ENCODE data around the gene YDJC. TPM values are rescaled to one million over a fixed set of nuclear protein-coding genes. Genes with fewer than 3 reads are reported as not detected.

The YDJC gene
- total RNA-seq, 2 experiments from 2014 or later: 59.0 to 81.1 TPM

GRCh38 chr22:21632237-21632895 is 2.5 kb upstream of the YDJC start, which contains the start of gene CCDC116:
CCDC116 (plus strand) TSS chr22:21632760; CDS start chr22:21633182, 422 bp downstream.
- TF ChIP-seq EZH2phosphoT487 (IDR thresholded peaks at IDR 0.05; ENCODE audit: borderline replicate concordance, low read depth, low read length): no peak
- TF ChIP-seq, protein P1, sequence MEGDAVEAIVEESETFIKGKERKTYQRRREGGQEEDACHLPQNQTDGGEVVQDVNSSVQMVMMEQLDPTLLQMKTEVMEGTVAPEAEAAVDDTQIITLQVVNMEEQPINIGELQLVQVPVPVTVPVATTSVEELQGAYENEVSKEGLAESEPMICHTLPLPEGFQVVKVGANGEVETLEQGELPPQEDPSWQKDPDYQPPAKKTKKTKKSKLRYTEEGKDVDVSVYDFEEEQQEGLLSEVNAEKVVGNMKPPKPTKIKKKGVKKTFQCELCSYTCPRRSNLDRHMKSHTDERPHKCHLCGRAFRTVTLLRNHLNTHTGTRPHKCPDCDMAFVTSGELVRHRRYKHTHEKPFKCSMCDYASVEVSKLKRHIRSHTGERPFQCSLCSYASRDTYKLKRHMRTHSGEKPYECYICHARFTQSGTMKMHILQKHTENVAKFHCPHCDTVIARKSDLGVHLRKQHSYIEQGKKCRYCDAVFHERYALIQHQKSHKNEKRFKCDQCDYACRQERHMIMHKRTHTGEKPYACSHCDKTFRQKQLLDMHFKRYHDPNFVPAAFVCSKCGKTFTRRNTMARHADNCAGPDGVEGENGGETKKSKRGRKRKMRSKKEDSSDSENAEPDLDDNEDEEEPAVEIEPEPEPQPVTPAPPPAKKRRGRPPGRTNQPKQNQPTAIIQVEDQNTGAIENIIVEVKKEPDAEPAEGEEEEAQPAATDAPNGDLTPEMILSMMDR (conservative IDR thresholded peaks at IDR 0.05; ENCODE audit: low read length): no peak
- intact Hi-C loops (cut with micrococcal nuclease; ENCODE audit: unreplicated experiment): no loop called here
- H3K4me2 ChIP-seq (ENCODE audit: low read length): peak within 1 kb of the TSS; percentile 51
- H3K36me3 ChIP-seq (ENCODE audit: insufficient read depth, low read length): peaks cover 13% of the 10 kb centered on the region
- no peaks in the 10 kb centered on the region for H4K20me1 ChIP-seq (ENCODE audit: insufficient read depth, low read length)
- ChIA-PET CTCF (ENCODE audit: unreplicated experiment) (interaction anchor here (0.6 to 1.4 kb wide), 6 partner anchors 10 to 1546 kb away, joined by 3 to 11 read pairs (median 4); partner anchors contain the start of gene SDF2L1), POLR2A (interaction anchor here (0.7 to 1.5 kb wide), 3 partner anchors 9 to 64 kb away, joined by 3 to 17 read pairs (median 3); partner anchors contain the start of gene SDF2L1)
- peak within 1 kb of the TSS; percentile 5 for H3K27ac ChIP-seq (ENCODE audit: low read depth, low read length, poor library complexity, severe bottlenecking)
- peaks cover 16% of the 10 kb centered on the region for H3K79me2 ChIP-seq (ENCODE audit: insufficient read depth, low read depth, low read length)
- no peaks in the 10 kb centered on the region for H3K9me3 ChIP-seq (ENCODE audit: low read length)
- no peaks in the 10 kb centered on the region for H3K9me2 ChIP-seq (ENCODE audit: insufficient read depth, low read length)
- H3K4me1 ChIP-seq (ENCODE audit: insufficient read depth, low read length, poor library complexity, severe bottlenecking): peaks cover 40% of the 10 kb centered on the region
- peak; percentile 93 for DNase-seq (ENCODE audit: low spot score)
- peak within 1 kb of the TSS; percentile 3; the same call in 1 of the 2 replicates for H2AFZ ChIP-seq (ENCODE audit: low read length)
- H3K4me3 ChIP-seq (ENCODE audit: low read depth, low read length, poor library complexity, severe bottlenecking): peak within 1 kb of the TSS; percentile 13
- BruUV-seq (replicated peaks): no TSS peak

GRCh38 chr22:21631025-21631424 is 1.2 kb upstream of the YDJC start:
- ChIA-PET CTCF (ENCODE audit: unreplicated experiment) (interaction anchor here (1.0 to 2.5 kb wide), 2 partner anchors 11 to 16 kb away, joined by 3 to 18 read pairs; partner anchors contain the start of gene SDF2L1), POLR2A (interaction anchor here (0.6 to 1.5 kb wide), 7 partner anchors 10 to 103 kb away, joined by 3 to 9 read pairs (median 3); partner anchors contain the start of gene SDF2L1)
- no peak overlapping the region for H3K4me3 ChIP-seq (ENCODE audit: low read depth, low read length, poor library complexity, severe bottlenecking)
- H2AFZ ChIP-seq (ENCODE audit: low read length): no peak overlapping the region
- peaks cover 29% of the 10 kb centered on the region for H3K79me2 ChIP-seq (ENCODE audit: insufficient read depth, low read depth, low read length)
- peaks cover 53% of the 10 kb centered on the region for H3K4me1 ChIP-seq (ENCODE audit: insufficient read depth, low read length, poor library complexity, severe bottlenecking)
- H3K27ac ChIP-seq (ENCODE audit: low read depth, low read length, poor library complexity, severe bottlenecking): no peak overlapping the region
- no peaks in the 10 kb centered on the region for H3K9me2 ChIP-seq (ENCODE audit: insufficient read depth, low read length)
- peaks cover 26% of the 10 kb centered on the region for H3K36me3 ChIP-seq (ENCODE audit: insufficient read depth, low read length)
- no peaks in the 10 kb centered on the region for H3K9me3 ChIP-seq (ENCODE audit: low read length)
- H4K20me1 ChIP-seq (ENCODE audit: insufficient read depth, low read length): 0 out of 2 replicates have a peak, but pooled peaks cover 3% of the 10 kb centered on the region
- intact Hi-C loops (cut with micrococcal nuclease; ENCODE audit: unreplicated experiment): no loop called here
- TF ChIP-seq, protein P1 (conservative IDR thresholded peaks at IDR 0.05; ENCODE audit: low read length): no peak
- TF ChIP-seq EZH2phosphoT487 (IDR thresholded peaks at IDR 0.05; ENCODE audit: borderline replicate concordance, low read depth, low read length): no peak
- BruUV-seq (replicated peaks): no TSS peak
- H3K4me2 ChIP-seq (ENCODE audit: low read length): peak overlapping the region; percentile 55
- no peak for DNase-seq (ENCODE audit: low spot score)
